Endothelial cell of umbilical vein (primary cell): ENCODE data around the gene PNPLA3.

Source experiments
- EZH2 ChIP-seq: IDR thresholded peaks from 2 replicates; pipeline ENCODE4 v1.6.1; 2012; ENCODE audit warnings: borderline replicate concordance, low read depth, mild to moderate bottlenecking, moderate library complexity, low read length, inconsistent platforms; ENCODE audit not compliant: severe bottlenecking
- FOS ChIP-seq: IDR thresholded peaks from 2 replicates; pipeline ENCODE4 v1.6.1; 2011; ENCODE audit warnings: mild to moderate bottlenecking, low read length, moderate library complexity, borderline replicate concordance; ENCODE audit not compliant: insufficient read depth
- MYC ChIP-seq: IDR thresholded peaks from one replicate; pipeline ENCODE4 v1.6.1; 2011; ENCODE audit warnings: mild to moderate bottlenecking, low read depth, low read length
- POLR2A ChIP-seq: IDR thresholded peaks from 2 replicates; pipeline ENCODE4 v1.6.1; 2012; ENCODE audit warnings: low read depth, mild to moderate bottlenecking, control low read depth, low read length
- POLR2AphosphoS5 ChIP-seq: IDR thresholded peaks from 2 replicates; pipeline ENCODE4 v1.6.1; 2012; ENCODE audit warnings: low read depth, mild to moderate bottlenecking, control low read depth, low read length, moderate library complexity; ENCODE audit not compliant: insufficient read depth
- TF ChIP-seq, protein P1 (sequence below), 2 donors: IDR thresholded peaks; 1 replicate in 1 of 2; 2 replicates in 1 of 2; pipeline ENCODE4 v1.5.1; 2011; ENCODE audit warnings: low read length in 2 of 2, mild to moderate bottlenecking in 2 of 2, moderate library complexity in 2 of 2, control low read depth in 1 of 2, inconsistent platforms in 1 of 2, low read depth in 1 of 2; ENCODE audit not compliant: insufficient read depth in 1 of 2; ENCODE audit errors: extremely low read depth in 1 of 2
- TF ChIP-seq, protein P2 (sequence below): IDR thresholded peaks from 2 replicates; pipeline ENCODE4 v1.6.1; 2011; ENCODE audit not compliant: insufficient read depth, insufficient read length

DNA sequence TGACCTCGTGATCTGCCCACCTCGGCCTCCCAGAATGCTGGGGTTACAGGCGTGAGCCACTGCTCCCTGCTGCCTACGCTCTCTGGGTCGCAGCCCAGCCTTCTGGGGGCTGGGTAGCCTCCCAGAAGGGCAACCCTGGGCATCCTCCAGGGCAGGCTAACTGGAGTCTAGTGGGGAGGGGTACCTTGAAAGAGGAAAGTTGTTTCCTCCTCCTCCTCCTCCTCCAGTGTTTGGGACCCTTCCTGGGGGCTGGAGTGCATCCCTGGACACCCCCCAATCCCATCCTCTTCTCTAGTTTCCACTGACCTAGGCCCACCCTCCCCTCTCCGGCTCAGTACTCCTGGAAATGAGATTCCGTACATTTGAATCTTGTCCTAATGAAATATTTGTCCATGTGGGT is 1.3 kb downstream of the PNPLA3 start:
- TF ChIP-seq, protein P1, sequence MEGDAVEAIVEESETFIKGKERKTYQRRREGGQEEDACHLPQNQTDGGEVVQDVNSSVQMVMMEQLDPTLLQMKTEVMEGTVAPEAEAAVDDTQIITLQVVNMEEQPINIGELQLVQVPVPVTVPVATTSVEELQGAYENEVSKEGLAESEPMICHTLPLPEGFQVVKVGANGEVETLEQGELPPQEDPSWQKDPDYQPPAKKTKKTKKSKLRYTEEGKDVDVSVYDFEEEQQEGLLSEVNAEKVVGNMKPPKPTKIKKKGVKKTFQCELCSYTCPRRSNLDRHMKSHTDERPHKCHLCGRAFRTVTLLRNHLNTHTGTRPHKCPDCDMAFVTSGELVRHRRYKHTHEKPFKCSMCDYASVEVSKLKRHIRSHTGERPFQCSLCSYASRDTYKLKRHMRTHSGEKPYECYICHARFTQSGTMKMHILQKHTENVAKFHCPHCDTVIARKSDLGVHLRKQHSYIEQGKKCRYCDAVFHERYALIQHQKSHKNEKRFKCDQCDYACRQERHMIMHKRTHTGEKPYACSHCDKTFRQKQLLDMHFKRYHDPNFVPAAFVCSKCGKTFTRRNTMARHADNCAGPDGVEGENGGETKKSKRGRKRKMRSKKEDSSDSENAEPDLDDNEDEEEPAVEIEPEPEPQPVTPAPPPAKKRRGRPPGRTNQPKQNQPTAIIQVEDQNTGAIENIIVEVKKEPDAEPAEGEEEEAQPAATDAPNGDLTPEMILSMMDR (IDR thresholded peaks at IDR 0.05; ENCODE audit: extremely low read depth in 1 of 2, insufficient read depth in 1 of 2, low read depth in 1 of 2, low read length in 2 of 2) = no peak
- TF ChIP-seq POLR2AphosphoS5 (no peak), EZH2 (no peak), POLR2A (no peak), FOS (no peak), MYC (no peak)
- TF ChIP-seq, protein P2, sequence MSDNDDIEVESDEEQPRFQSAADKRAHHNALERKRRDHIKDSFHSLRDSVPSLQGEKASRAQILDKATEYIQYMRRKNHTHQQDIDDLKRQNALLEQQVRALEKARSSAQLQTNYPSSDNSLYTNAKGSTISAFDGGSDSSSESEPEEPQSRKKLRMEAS = no peak
